GM19023 (cell line): Measurements from ENCODE around the gene CENPA.
A peak's percentile ranks its signal among the peaks of the same experiment; 100 is the strongest.
"Not testable (repeated sequence)": the region's sequence is repeated elsewhere in the genome, so short reads cannot be mapped to it uniquely, and the experiment has no call there.

Experiments
- ATAC-seq: cut with Tn5 transposase; IDR thresholded peaks from one replicate; pipeline ENCODE4 v1.9.1; 2021; ENCODE audit warnings: mild to moderate bottlenecking, moderate library complexity; ENCODE audit not compliant: unreplicated experiment

The CENPA gene

DNA sequence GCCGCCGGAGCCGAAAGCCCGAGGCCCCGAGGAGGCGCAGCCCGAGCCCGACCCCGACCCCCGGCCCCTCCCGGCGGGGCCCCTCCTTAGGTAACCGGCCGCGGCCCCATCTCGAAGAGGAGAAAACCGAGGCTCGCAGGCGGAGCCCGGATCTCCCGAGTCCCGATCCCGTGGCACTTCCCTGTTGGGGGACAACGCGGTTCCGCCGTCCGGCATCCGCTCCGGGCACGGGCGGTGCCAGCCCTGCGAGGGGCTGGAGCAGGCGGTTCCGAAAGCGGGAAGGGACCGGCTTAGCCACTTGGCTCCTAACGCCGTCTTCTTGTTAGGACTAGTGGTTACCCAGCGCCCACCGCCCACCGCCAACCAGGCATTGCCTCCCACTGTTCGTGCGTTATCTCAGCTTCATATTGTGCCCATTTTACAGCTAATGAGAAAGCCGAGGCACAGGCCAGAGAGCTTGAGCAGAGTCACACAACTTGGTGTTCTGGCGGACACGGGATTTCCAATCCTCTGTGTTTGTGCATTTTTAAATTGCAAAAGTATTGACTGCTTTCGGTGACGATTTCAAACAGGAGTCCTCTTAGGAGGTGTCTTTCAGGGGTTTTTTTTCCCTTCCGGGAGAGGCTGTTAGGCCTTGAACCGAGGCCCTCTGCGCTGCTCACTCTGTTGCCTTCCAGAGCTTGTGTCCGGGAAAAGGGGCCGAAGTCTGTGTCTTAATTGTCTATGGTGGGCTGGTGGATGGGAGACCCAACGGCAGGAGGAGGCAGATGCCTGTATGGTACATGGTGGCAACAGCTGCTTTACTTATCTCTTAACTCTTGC is 562 bp downstream of the CENPA start:
- ATAC-seq, result peak; percentile 9

DNA sequence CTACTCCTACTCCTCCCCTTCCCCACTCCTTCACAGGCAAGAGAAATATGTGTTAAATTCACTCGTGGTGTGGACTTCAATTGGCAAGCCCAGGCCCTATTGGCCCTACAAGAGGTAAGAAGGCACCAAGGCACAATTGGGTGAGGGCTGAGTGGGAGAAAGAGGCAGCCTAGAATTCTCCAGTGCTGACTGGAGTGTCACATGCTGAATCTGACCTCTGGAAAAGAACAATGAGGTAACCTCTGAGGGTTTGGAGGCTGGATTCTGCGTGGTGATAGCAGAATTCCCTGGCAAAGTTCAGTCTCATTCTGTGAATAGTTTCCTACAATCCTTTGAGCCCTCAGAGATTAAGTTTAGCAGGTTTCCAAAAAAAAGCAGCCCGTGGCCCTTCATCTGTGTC is 6.9 kb downstream of the CENPA start:
- no peak for ATAC-seq

DNA sequence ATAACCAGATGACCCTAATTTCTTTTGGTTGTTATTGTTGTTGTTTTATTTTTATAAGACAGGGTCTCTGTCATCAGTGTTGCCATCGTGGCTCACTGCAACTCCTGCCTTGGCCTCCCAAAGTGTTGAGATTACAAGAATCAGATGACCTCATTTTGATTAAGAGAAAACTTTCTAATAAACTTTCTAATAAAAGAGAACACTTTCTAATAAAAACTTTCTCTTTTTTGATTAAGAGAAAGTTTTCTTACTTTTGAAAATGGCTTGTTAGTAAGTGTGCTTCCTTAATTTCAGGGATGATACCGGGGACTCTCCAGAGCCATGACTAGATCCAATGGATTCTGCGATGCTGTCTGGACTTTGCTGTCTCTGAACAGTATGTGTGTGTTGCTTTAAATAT is 7.7 kb downstream of the CENPA start:
- no peak for ATAC-seq

DNA sequence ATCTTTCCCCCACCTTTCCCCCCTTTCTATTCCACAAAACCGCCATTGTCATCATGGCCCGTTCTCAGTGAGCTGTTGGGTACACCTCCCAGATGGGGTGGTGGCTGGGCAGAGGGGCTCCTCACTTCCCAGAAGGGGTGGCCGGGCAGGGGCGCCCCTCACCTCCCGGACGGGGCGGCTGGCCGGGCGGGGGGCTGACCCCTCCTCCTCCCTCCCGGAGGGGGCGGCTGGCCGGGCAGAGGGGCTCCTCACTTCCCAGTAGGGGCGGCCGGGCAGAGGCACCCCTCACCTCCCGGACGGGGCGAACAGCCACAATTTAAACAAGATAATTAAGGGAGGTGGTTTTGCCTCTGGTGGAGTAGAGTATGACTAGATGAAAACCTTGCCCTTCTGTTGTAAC is 9.3 kb downstream of the CENPA start:
- not testable (repeated sequence) for ATAC-seq

DNA sequence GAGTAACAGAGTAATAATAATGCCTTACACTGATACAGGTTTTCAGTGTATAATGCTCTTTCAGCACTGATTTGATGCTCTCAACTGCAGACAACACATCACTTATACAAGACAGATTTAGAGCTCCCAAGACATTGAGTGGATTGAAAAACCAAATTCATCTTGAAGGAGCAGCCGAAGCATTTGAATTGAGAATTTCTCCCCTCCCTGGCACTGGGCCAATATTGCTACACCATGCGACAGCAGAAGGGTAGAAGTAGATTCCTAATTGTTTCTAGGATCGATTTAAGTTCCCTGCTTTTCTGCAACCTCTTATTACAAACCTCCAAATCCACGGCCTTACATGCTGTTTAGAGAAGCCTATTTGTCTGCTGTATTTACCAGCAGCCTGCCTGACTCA is 15.5 kb downstream of the CENPA start:
- no peak for ATAC-seq

DNA sequence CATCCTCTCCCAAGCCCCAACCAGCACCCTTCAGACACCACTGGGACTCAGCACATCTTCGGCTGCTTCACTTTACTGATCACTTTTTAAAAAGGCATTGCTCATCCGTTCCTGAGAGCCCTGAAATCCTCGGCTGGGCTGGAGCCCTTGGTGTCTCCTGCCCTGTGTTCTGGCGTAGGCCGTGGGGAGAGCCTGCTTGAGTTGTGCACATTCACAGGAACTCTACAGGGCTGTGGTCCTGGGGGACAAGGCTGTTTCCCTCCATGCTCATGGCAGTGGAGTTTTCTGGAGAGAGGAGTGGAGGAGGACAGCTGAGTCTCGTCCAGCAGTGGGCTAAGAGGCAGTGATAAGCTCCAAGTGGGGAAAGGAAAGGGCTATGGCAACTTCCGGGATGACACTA is 15.9 kb downstream of the CENPA start:
- ATAC-seq, result no peak

DNA sequence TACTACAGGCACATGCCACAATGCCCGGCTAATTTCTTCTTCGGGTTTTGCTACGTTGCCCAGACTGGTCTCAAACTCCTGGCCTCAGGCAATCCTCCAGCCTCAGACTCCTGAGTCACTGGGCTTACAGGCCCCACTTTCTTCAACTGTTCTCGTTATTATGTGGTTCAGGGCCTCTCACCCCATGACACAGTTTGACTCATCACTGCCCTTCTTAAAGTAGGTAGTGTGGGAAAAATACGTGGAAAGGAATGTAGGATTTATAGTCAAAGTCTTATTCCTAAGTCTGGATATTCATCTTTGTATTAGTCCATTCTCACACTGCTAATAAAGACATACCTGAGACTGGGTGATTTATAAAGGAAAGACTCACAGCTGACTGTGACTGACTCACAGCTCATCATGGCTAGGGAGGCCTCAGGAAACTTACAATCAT is 19.4 kb downstream of the CENPA start:
- ATAC-seq, result no peak

DNA sequence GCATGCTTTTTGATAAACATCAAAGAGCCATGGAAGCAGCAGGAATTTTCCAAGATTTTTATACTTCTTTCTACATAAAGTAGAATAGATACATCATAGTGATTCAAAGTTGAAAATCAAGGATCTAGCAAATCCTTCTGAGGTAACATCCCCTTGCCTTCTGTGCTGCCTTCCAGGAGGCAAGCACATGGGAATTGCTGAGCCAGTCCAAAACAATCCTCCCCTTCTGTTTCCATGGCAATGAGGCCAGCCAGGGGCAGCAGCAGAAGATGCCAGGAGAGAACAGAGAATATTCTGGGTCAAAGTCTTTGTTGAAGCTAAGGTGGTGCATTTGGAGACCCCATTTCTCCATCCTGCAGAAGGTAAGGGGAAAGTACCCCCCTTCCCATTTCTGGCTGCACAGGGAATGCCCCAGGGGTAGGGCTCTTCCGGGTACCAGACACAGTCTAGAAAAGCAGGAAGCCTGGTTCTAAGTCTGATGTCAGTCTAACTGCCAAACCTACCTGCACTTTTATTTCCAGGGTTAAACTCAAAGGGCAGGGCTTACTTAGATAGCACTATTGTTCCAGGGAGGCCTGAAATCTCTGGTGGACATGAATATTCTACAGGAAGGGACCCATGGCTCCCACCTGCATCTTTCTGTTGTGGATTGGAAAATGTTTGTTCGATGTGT is 22.1 kb downstream of the CENPA start:
- ATAC-seq, result no peak

DNA sequence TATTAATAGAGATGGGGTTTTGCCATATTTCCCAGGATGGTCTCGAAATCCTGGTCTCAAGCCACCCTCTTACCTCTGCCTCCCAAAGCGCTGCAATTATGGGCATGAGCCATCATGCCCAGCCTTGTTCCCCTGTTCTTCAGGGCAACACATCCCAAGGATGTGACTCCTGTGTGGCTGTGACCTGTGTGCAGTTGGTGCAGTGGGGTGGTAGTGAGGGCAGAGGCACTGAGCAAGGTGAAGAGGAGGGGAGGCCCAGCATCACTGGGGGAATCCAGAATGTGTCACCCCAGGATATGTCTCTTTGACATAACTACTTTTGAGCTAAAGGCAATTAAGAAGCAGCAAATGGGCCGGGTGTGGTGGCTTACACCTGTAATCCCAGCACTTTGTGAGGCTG is 23.4 kb downstream of the CENPA start:
- no peak for ATAC-seq

DNA sequence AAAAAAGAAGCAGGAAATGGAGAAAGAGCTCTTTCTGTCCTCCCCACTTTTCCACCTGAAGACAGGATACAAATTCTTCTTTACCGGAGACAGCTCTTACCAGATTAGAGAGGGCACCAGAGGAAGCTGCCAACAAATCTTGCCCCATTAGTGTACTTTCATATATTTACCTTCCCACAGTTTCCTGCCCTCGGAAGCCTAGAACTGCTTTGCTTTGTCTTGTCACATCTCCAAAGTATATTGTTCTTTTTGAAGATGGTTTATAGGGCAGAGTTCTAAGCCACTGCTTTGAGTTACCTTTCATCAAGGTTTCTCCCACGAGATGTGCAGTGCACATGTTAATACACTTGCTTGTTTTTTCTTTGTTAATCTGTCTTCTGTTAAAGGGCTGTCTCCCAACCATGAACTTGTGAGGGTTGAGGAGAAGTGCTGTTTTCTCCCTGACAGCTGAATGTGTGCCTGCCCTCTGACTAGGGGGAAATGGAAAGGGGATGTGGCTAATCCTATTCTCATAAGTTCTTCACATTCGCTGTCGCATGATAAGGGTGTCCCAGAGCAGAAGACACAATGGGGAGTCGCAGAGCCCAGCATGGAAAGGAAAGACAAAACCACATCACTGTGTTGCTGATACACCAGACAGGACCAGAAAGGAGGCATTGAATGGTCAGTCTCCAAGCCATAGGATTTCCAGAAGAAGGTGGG is 24.2 kb downstream of the CENPA start:
- ATAC-seq, result no peak

DNA sequence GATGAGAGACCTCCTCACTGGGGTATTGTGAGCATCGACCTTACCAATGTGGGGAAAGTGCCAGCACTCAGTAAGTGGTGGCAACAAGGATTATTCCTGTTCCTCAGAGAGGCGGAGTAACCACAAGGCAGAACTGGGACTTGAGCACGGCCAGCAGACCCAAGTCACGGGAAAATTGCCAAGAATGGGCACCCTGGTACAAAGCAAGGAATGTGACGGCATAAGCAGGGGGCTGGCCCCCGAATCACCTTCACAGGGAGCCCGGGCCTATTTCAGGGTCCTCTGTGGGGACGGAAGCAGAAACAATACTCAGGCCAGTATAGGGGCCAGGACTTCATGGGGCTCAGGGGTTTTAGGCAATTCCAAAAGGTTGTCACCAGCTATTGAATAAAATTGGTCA is 25.4 kb downstream of the CENPA start:
- no peak for ATAC-seq

DNA sequence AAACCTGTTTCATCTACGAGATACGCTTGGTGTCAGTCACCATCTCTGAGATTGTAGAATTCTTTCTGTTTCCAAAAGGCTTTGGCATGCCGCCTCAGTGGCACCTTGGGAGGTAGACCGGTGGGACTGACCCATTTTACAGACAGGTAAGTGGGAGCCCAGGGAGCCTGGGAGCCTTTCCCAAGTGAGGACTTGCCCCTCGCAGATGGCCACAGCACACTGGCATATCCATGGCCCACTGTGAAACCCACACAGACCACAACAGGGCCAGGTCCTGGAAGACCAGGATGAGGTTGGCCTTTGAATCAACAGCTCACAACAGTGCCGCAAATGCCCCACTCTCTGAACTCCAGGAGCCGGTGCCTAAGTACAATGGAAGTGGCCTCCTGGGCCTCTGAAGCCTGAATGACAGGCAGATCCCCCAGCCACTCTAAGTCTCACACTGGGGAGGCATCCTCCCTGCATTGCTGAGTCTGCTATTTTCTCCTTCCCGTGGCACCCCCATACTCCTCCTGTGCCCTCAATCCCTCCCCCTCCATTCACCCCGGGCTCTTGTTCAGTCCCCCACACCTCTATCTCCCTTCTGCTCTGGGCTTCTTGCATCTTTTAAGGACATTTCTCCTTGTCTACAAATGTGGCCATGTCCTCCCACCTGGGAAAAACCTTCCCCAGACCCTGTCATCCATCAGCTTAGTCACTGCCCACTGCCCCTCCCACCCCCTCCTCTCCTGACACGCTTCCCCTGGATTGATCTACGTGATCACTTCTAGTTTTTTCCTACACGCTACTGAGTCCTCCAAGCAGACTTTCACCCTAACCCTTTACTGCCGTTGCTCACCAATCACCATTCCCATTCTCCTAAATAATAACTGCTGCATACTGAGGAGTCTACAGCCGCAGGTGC is 26.2 kb downstream of the CENPA start:
- ATAC-seq, result no peak

DNA sequence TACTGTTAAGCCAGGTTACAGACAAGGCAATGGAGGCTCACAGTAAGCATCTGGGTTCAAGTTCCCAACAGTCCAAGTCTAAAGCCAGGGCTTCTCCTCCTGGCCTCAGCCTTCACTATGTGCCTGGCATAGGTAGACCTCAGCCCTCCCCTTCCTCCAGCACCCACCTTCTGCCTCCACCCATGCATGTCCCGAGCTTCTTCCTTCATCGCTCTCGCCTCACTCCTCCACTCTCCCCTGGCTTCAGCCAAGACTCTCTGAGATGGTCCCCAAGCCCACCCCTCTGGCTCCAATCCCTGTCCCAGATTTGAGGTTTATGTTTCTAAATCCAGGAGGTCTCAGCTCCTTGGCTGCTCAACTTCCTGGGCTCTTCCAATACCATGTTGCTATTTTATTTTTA is 26.9 kb downstream of the CENPA start:
- ATAC-seq, result no peak

DNA sequence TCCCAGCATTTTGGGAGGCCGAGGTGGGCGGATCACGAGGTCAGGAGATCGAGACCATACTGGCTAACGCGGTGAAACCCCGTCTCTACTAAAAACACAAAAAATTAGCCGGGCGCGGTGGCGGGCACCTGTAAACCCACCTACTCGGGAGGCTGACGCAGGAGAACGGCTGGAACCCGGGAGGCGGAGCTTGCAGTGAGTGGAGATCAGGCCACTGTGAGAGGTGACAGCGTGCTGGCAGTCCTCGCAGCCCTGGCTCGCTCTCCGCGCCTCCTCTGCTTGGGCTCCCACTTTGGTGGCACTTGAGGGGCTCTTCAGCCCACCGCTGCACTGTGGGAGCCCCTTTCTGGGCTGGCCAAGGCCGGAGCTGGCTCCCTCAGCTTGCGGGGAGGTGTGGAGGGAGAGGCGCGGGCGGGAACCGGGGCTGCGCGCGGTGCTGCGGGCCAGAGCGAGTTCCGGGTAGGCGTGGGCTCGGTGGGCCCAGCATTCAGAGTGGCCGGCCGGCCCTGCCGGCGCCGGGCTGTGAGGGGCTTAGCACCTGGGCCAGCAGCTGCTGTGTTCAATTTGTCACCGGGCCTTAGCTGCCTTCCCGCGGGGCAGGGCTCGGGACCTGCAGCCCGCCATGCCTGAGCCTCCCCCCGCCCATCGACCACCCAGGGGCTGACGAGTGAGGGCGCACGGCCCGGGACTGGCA is 28.4 kb downstream of the CENPA start:
- not testable (repeated sequence) for ATAC-seq

DNA sequence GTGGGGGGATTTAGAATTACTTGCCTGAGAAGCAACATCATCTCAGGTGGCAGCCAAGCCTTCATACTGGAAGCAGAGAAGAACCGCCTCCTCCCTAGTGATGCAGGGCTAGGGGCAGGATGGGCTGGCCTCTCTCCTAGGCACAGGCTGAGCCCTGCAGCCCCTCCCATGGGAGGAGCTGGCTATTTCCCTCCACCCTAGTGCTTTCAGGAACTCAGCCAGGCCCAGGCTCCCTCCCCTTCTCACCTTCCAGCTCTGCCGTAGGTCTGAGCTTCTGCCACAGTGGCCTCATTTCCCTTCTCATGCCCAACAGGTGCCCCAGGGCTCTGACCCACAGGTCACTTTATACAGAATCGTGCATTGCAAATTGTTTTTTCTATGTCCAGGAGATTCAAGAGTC is 31.0 kb downstream of the CENPA start:
- ATAC-seq, result no peak

DNA sequence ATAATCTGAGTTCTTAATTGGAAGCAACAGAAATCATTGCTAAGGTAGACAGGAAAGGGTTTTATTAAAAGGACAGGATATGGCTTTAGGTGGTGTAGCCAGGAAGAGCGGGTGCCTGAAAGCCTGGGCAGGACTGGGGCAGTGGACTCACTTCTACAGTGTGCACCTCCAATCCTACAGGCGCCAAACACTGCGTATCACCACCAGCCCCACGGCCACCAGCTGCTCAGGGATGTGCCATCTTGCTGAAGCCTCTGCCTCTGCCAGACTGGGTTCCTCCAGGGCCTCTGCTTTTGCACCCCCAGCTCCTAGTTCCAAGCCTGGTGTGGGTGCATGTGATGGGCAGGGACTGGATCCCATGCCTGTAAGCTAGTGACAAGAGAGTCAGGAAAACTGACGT is 32.4 kb downstream of the CENPA start:
- ATAC-seq, result no peak

DNA sequence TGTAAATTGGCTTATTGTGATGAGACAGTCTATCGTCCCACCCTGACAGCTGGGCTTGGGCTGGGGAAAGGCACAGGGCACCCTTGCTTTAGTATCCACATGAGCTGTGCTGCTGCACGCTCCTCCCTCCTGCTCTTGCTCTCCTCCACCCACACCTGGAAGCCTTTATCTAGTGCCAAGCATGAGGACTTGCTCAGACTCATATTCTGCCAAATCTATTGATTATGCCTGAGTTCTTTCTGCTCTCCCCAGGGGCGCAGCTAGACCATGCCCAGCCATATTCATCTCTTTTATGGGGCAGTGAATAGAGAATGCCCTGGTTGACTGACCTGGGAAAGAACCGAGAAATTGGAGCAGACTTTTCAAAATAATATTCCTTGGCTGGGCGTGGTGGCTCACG is 33.1 kb downstream of the CENPA start:
- no peak for ATAC-seq

DNA sequence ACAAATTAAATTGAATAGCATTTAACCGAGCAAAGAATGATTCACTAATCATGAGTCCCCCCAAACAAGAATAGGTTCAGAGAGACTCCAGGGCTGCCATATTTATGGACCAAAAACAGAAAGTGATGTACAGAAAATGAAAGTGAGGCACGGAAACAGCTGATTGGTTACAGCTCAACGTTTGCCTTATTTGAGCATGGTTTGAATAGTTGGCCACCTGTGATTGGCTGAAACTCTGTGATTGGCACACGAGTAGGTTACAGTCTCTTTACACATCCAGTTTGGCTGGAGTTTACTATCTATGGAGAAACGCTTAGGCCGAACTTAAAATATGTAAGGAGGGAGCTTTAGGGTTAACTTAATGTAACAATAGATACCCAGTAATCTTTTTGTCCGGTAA is 35.1 kb downstream of the CENPA start:
- no peak for ATAC-seq

DNA sequence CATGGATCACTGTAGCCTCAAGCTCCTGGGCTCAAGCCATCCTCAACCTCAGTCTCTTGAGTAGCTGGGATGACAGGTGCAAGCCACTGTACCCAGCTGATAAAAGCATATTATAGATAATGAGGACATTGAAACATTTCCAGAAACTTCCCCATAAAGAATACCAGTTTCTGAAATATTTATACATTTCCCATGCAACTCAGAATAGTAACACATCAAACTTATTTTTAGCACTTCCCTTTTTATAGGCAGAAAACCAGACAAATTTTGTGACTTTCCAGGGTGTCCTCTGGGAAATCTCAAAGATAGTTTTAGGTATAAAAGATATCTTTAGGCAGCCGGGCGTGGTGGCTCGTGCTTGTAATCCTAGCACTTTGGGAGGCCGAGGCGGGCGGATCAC is 37.0 kb downstream of the CENPA start:
- ATAC-seq, result no peak
